SK-N-SH (cell line): ENCODE results near the gene LRRC57. TPM values are rescaled to one million over a fixed set of nuclear protein-coding genes. Genes with fewer than 3 reads are reported as not detected.

Source experiments
- CTCF ChIA-PET: fragments of 300-600, 350-600 bp; formaldehyde crosslinking; extraction: SDS; loops from one replicate; lab custom pipeline; 2021; lab: Yijun Ruan, JAX
- POLR2A ChIA-PET: fragments of 350-600 bp; sonication (Branson Sonifier 250); formaldehyde crosslinking; extraction: SDS; loops from one replicate; lab custom pipeline; 2020; ENCODE audit warnings: antibody characterized with exemption, inconsistent platforms; lab: Yijun Ruan, JAX
- DNase-seq: peaks from one replicate; pipeline ENCODE4 v3.0.0; 2012
- H2AFZ ChIP-seq: fragments of 200-600 bp; sonication (generic); 2 replicates; pipeline ENCODE4 v1.8.1; 2016; ENCODE audit warnings: antibody characterized with exemption, mild to moderate bottlenecking, low read depth
- H3F3A ChIP-seq: fragments of 200-600 bp; sonication (generic); replicated peaks from 2 replicates; pipeline ENCODE3; 2016; ENCODE audit warnings: antibody characterized with exemption, mild to moderate bottlenecking; ENCODE audit not compliant: insufficient read depth
- H3K27ac ChIP-seq, 2 experiments: fragments of 200-500 bp in 1 of 2; fragments of 200-600 bp in 1 of 2; sonication (Bioruptor generic) in 1 of 2; sonication (generic), shearing (Covaris generic) in 1 of 2; 2 replicates each; pipeline versions ENCODE4 v1.5.1 to v1.6.1; 2014 to 2016; ENCODE audit warnings: low read depth in 2 of 2, inconsistent platforms in 1 of 2, low read length in 1 of 2, mild to moderate bottlenecking in 1 of 2, mixed read lengths in 1 of 2
- H3K27me3 ChIP-seq: fragments of 200-600 bp; sonication (generic), shearing (Covaris generic); 2 replicates; pipeline ENCODE4 v1.6.1; 2016; ENCODE audit warnings: mixed run types; ENCODE audit not compliant: insufficient read depth
- H3K36me3 ChIP-seq, 2 experiments: fragments of 200-500 bp in 1 of 2; fragments of 200-600 bp in 1 of 2; sonication (Bioruptor generic) in 1 of 2; sonication (generic) in 1 of 2; replicated peaks in 1 of 2; 2 replicates each; pipeline versions ENCODE3 to v1.5.1; 2014 to 2016; ENCODE audit warnings: low read length in 1 of 2, mild to moderate bottlenecking in 1 of 2; ENCODE audit not compliant: insufficient read depth in 2 of 2, control insufficient read depth in 1 of 2
- H3K4me1 ChIP-seq, 2 experiments: fragments of 200-500 bp in 1 of 2; fragments of 200-600 bp in 1 of 2; sonication (Bioruptor generic) in 1 of 2; sonication (generic), shearing (Covaris generic) in 1 of 2; 2 replicates each; pipeline versions ENCODE4 v1.5.1 to v1.6.1; 2014 to 2016; ENCODE audit warnings: low read depth in 1 of 2, low read length in 1 of 2, mixed run types in 1 of 2; ENCODE audit not compliant: insufficient read depth in 2 of 2, control insufficient read depth in 1 of 2
- H3K4me2 ChIP-seq: fragments of 200-600 bp; sonication (generic), shearing (Covaris generic); 2 replicates; pipeline ENCODE4 v1.6.1; 2017; ENCODE audit warnings: mixed run types
- H3K4me3 ChIP-seq, 2 experiments: fragments of 200-500 bp in 1 of 2; fragments of 200-600 bp in 1 of 2; sonication (Bioruptor generic) in 1 of 2; sonication (generic), shearing (Covaris generic) in 1 of 2; 2 replicates each; pipeline versions ENCODE4 v1.5.1 to v1.8.1; 2014 to 2016; ENCODE audit warnings: low read depth in 2 of 2, inconsistent platforms in 1 of 2, low read length in 1 of 2, mild to moderate bottlenecking in 1 of 2, mixed read lengths in 1 of 2, moderate library complexity in 1 of 2
- H3K79me2 ChIP-seq: fragments of 200-600 bp; sonication (generic); 2 replicates; pipeline ENCODE4 v1.8.1; 2017; ENCODE audit warnings: mild to moderate bottlenecking; ENCODE audit not compliant: insufficient read depth
- H3K9ac ChIP-seq: fragments of 200-600 bp; sonication (generic); 2 replicates; pipeline ENCODE4 v1.6.1; 2017; ENCODE audit warnings: mixed run types
- H3K9me2 ChIP-seq: fragments of 200-600 bp; sonication (generic); 2 replicates; pipeline ENCODE4 v1.6.1; 2017; ENCODE audit warnings: mixed run types
- H3K9me3 ChIP-seq: fragments of 200-600 bp; sonication (generic); 2 replicates; pipeline ENCODE4 v1.6.1; 2017; ENCODE audit warnings: mixed run types, mild to moderate bottlenecking, moderate library complexity
- H4K20me1 ChIP-seq: fragments of 200-600 bp; sonication (generic); 2 replicates; pipeline ENCODE4 v1.6.1; 2017; ENCODE audit warnings: mild to moderate bottlenecking, mixed run types; ENCODE audit not compliant: insufficient read depth
- ELF1 ChIP-seq: IDR thresholded peaks from 2 replicates; pipeline ENCODE4 v1.4.0; 2012
- EP300 ChIP-seq, 2 experiments: IDR thresholded peaks; 2 replicates each; pipeline versions ENCODE4 v1.4.0 to v1.6.1; 2012; ENCODE audit warnings: borderline replicate concordance in 1 of 2, low read depth in 1 of 2, low read length in 1 of 2
- FOXM1 ChIP-seq: IDR thresholded peaks from 2 replicates; pipeline ENCODE4 v1.4.0; 2012; ENCODE audit warnings: low read depth, mild to moderate bottlenecking
- IRF3 ChIP-seq: fragments of 150-350 bp; IDR thresholded peaks from 2 replicates; pipeline ENCODE4 v1.6.1; 2016; ENCODE audit warnings: mild to moderate bottlenecking, low read depth, low read length
- NFIC ChIP-seq: IDR thresholded peaks from 2 replicates; pipeline ENCODE4 v1.4.0; 2012; ENCODE audit warnings: borderline replicate concordance
- POLR2AphosphoS5 ChIP-seq: IDR thresholded peaks from 2 replicates; pipeline ENCODE4 v1.6.1; 2012; ENCODE audit warnings: low read depth, low read length
- TEAD4 ChIP-seq: IDR thresholded peaks from 2 replicates; pipeline ENCODE4 v1.4.0; 2012; ENCODE audit warnings: mild to moderate bottlenecking, borderline replicate concordance; ENCODE audit not compliant: insufficient read depth
- WGBS: methylation state at CpG from one replicate; pipeline ENCODE4 v1.1.6; 2017; ENCODE audit warnings: low lambda C conversion rate; 5-methylcytosine and 5-hydroxymethylcytosine counted together
- polyA plus RNA-seq, 3 experiments: library from polyadenylated mRNA; depleted of rRNA; stranded (reverse); fragments of >200 nt; gene quantifications; 2 replicates each; pipeline ENCODE4 v1.2.3, GENCODE V29; 2012
- TF ChIP-seq, protein P1 (sequence below): IDR thresholded peaks from 2 replicates; pipeline ENCODE4 v1.6.1; 2012; ENCODE audit warnings: mild to moderate bottlenecking, low read depth, low read length, moderate library complexity
- TF ChIP-seq, protein P2 (sequence below): IDR thresholded peaks from 2 replicates; pipeline ENCODE4 v1.4.0; 2012; ENCODE audit warnings: low read depth, borderline replicate concordance

The LRRC57 gene
- polyA plus RNA-seq, 1 of the 3 experiments (the other 2 are of a cell fraction) = 6.4 TPM

- DNase-seq = no peak
- H3K9me3 ChIP-seq = no peaks in the 10 kb centered on the region
- peaks cover 8 to 23% of the 10 kb centered on the region in 2 experiments for H3K4me1 ChIP-seq
- CTCF ChIA-PET = interaction anchor here (1.0 to 1.9 kb wide), 2 partner anchors 16 to 361 kb away, joined by 3 to 7 read pairs; no protein-coding TSS in a partner anchor
- no peak overlapping the region for H3K4me3 ChIP-seq
- POLR2A ChIA-PET = no interaction called here
- H3K36me3 ChIP-seq = peaks cover 0 to 17% of the 10 kb centered on the region in 2 experiments
- peaks cover 8% of the 10 kb centered on the region; the same call in 1 of the 2 replicates for H4K20me1 ChIP-seq
- no peaks in the 10 kb centered on the region for H3K9me2 ChIP-seq
- H3K27me3 ChIP-seq = no peaks in the 10 kb centered on the region
- H3K9ac ChIP-seq = no peak overlapping the region
- 97% methylated on average over 2 of the region's 6 CpGs for WGBS
- H2AFZ ChIP-seq = no peak overlapping the region
- H3F3A ChIP-seq = peaks cover 47% of the 10 kb centered on the region
- 0 out of 2 replicates have a peak overlapping the region, but pooled peaks have one; percentile 44 for H3K4me2 ChIP-seq
- TF ChIP-seq IRF3 = no peak
- no peak for TF ChIP-seq NFIC
- no peak for TF ChIP-seq FOXM1
- TF ChIP-seq TEAD4 = no peak
- TF ChIP-seq, protein P1, sequence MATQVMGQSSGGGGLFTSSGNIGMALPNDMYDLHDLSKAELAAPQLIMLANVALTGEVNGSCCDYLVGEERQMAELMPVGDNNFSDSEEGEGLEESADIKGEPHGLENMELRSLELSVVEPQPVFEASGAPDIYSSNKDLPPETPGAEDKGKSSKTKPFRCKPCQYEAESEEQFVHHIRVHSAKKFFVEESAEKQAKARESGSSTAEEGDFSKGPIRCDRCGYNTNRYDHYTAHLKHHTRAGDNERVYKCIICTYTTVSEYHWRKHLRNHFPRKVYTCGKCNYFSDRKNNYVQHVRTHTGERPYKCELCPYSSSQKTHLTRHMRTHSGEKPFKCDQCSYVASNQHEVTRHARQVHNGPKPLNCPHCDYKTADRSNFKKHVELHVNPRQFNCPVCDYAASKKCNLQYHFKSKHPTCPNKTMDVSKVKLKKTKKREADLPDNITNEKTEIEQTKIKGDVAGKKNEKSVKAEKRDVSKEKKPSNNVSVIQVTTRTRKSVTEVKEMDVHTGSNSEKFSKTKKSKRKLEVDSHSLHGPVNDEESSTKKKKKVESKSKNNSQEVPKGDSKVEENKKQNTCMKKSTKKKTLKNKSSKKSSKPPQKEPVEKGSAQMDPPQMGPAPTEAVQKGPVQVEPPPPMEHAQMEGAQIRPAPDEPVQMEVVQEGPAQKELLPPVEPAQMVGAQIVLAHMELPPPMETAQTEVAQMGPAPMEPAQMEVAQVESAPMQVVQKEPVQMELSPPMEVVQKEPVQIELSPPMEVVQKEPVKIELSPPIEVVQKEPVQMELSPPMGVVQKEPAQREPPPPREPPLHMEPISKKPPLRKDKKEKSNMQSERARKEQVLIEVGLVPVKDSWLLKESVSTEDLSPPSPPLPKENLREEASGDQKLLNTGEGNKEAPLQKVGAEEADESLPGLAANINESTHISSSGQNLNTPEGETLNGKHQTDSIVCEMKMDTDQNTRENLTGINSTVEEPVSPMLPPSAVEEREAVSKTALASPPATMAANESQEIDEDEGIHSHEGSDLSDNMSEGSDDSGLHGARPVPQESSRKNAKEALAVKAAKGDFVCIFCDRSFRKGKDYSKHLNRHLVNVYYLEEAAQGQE = no peak
- TF ChIP-seq, protein P2, sequence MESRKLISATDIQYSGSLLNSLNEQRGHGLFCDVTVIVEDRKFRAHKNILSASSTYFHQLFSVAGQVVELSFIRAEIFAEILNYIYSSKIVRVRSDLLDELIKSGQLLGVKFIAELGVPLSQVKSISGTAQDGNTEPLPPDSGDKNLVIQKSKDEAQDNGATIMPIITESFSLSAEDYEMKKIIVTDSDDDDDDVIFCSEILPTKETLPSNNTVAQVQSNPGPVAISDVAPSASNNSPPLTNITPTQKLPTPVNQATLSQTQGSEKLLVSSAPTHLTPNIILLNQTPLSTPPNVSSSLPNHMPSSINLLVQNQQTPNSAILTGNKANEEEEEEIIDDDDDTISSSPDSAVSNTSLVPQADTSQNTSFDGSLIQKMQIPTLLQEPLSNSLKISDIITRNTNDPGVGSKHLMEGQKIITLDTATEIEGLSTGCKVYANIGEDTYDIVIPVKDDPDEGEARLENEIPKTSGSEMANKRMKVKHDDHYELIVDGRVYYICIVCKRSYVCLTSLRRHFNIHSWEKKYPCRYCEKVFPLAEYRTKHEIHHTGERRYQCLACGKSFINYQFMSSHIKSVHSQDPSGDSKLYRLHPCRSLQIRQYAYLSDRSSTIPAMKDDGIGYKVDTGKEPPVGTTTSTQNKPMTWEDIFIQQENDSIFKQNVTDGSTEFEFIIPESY = no peak
- no peak for TF ChIP-seq ELF1
- no peak for TF ChIP-seq POLR2AphosphoS5
- no peak for TF ChIP-seq EP300 (IDR thresholded peaks at IDR 0.05; ENCODE audit: borderline replicate concordance in 1 of 2, low read depth in 1 of 2, low read length in 1 of 2)
- peaks cover 79% of the 10 kb centered on the region for H3K79me2 ChIP-seq
- H3K27ac ChIP-seq = peak overlapping the region in 1 of 2 experiments; percentile 81; a peak in 1 of 4 replicates
Measured at GRCh38 chr15:42498212-42499068, 50.2 kb downstream of the LRRC57 start.
